K562 (cell line): ENCODE measurements around the gene TMEM187. TPM values are rescaled to one million over a fixed set of nuclear protein-coding genes. Genes with fewer than 3 reads are reported as not detected.
A peak's percentile ranks its signal among the peaks of the same experiment; 100 is the strongest.

Experiments used
- ATAC-seq: fragments of 200-7000 bp; cut with Tn5 transposase; 3 replicates; pipeline ENCODE4 v1.9.1; 2020; ENCODE audit warnings: moderate library complexity
- BruUV-seq: library from RNA; stranded (reverse); fragments of 400-500 nt; replicated peaks from 2 replicates; lab custom pipeline; 2021; lab: Mats Ljungman, UMichigan
- CTCF ChIA-PET: fragments of 300-600 bp; formaldehyde crosslinking; extraction: SDS; loops from one replicate; lab custom pipeline; 2021; ENCODE audit warnings: low intra/inter-chr PET ratio; lab: Yijun Ruan, JAX
- POLR2A ChIA-PET: fragments of 300-600, 350-650 bp; sonication (Branson Sonifier 250); formaldehyde crosslinking; extraction: SDS; loops from one replicate; lab custom pipeline; 2021; ENCODE audit warnings: antibody characterized with exemption, inconsistent platforms; lab: Yijun Ruan, JAX
- DNase-seq, 4 experiments: peaks; one replicate each; pipeline versions ENCODE4 v3.0.0 to v3.0.0-alpha.2; 2011 to 2018; ENCODE audit warnings: low spot score in 3 of 4, mixed read lengths in 3 of 4; ENCODE audit errors: extremely low read depth in 1 of 4
- FAIRE-seq: peaks from 2 replicates; lab custom pipeline; 2011; peaks lifted over from hg19 to GRCh38; lab: Jason Lieb, UNC
- H2AFZ ChIP-seq: 2 replicates; pipeline ENCODE4 v1.6.0; 2011; ENCODE audit warnings: low read depth, low read length, control low read depth, inconsistent platforms
- H3K27ac ChIP-seq: fragments of 200-600 bp; 3 replicates; pipeline ENCODE4 v1.8.0; 2011; ENCODE audit warnings: low read depth, mild to moderate bottlenecking, control low read depth, inconsistent platforms, low read length, moderate library complexity, mixed read lengths; ENCODE audit errors: extremely low read depth
- H3K27me3 ChIP-seq, 2 experiments: fragments of 300-600 bp in 1 of 2; 2 replicates in 1 of 2; 3 replicates in 1 of 2; pipeline versions ENCODE4 v1.6.0 to v1.8.0; 2011; ENCODE audit warnings: inconsistent platforms in 2 of 2, low read length in 2 of 2, mild to moderate bottlenecking in 1 of 2, mixed read lengths in 1 of 2, moderate library complexity in 1 of 2; ENCODE audit not compliant: control insufficient read depth in 2 of 2, insufficient read depth in 2 of 2
- H3K36me3 ChIP-seq: fragments of 300-600 bp; 3 replicates; pipeline ENCODE4 v1.8.0; 2011; ENCODE audit warnings: mild to moderate bottlenecking, low read length, inconsistent platforms; ENCODE audit not compliant: control insufficient read depth, insufficient read depth
- H3K4me1 ChIP-seq, 2 experiments: fragments of 200-600 bp in 1 of 2; replicated peaks in 1 of 2; 2 replicates in 1 of 2; 3 replicates in 1 of 2; pipeline versions ENCODE4 v1.5.1 to v1.8.0; 2011; ENCODE audit warnings: inconsistent platforms in 2 of 2, low read length in 2 of 2, mild to moderate bottlenecking in 1 of 2, mixed read lengths in 1 of 2, moderate library complexity in 1 of 2; ENCODE audit not compliant: control insufficient read depth in 2 of 2, insufficient read depth in 2 of 2
- H3K4me2 ChIP-seq: 2 replicates; pipeline ENCODE4 v1.6.1; 2011; ENCODE audit warnings: low read length, control low read depth, inconsistent platforms, mixed read lengths; ENCODE audit not compliant: insufficient read depth
- H3K4me3 ChIP-seq: fragments of 200-600 bp; sonication (generic), shearing (Covaris generic); 2 replicates; pipeline ENCODE4 v1.5.1; 2016; ENCODE audit warnings: control low read depth, inconsistent platforms
- H3K79me2 ChIP-seq: fragments of 200-600 bp; 3 replicates; pipeline ENCODE4 v1.8.0; 2011; ENCODE audit warnings: low read length, inconsistent platforms; ENCODE audit not compliant: control insufficient read depth, insufficient read depth
- H3K9ac ChIP-seq, 2 experiments: 2 replicates each; pipeline versions ENCODE4 v1.6.0 to v1.6.1; 2011; ENCODE audit warnings: low read depth in 2 of 2, low read length in 2 of 2, control low read depth in 1 of 2, inconsistent platforms in 1 of 2, mild to moderate bottlenecking in 1 of 2, mixed read lengths in 1 of 2; ENCODE audit not compliant: insufficient read depth in 1 of 2
- H3K9me1 ChIP-seq: one replicate; pipeline ENCODE4 v1.6.0; 2011; ENCODE audit warnings: inconsistent platforms, mild to moderate bottlenecking, low read length, moderate library complexity; ENCODE audit not compliant: control insufficient read depth, insufficient read depth
- H3K9me3 ChIP-seq: replicated peaks from 2 replicates; pipeline ENCODE4 v1.5.1; 2011; ENCODE audit warnings: low read depth, low read length, inconsistent platforms; ENCODE audit not compliant: control insufficient read depth, insufficient read depth
- H4K20me1 ChIP-seq: replicated peaks from 2 replicates; pipeline ENCODE4 v1.6.1; 2011; ENCODE audit warnings: low read length, inconsistent platforms, mixed read lengths; ENCODE audit not compliant: control insufficient read depth, insufficient read depth
- AFF4 ChIP-seq: sonication (generic); formaldehyde crosslinking; IDR thresholded peaks from 2 replicates; pipeline ENCODE4 v1.8.0; 2023; ENCODE audit warnings: mild to moderate bottlenecking, missing genetic modification reagents
- C11orf30 ChIP-seq: fragments of 450-650 bp; IDR thresholded peaks from 2 replicates; pipeline ENCODE4 v1.6.1; 2016; ENCODE audit warnings: low read depth, mild to moderate bottlenecking
- ELF1 ChIP-seq: fragments of 200-800 bp; sonication (Bioruptor generic); IDR thresholded peaks from 2 replicates; pipeline ENCODE4 v1.6.1; 2016; ENCODE audit warnings: missing genetic modification characterization, missing compliant biosample characterization
- IFI16 ChIP-seq: fragments of 250-450 bp; sonication (Bioruptor Pico); IDR thresholded peaks from 2 replicates; pipeline ENCODE4 v2.1.2; 2022; ENCODE audit warnings: mild to moderate bottlenecking, inconsistent platforms
- MAFG ChIP-seq: fragments of 450-650 bp; conservative IDR thresholded peaks from 2 replicates; pipeline ENCODE4 v1.6.1; 2016; ENCODE audit warnings: missing genetic modification characterization, missing compliant biosample characterization
- MAFK ChIP-seq: IDR thresholded peaks from 2 replicates; pipeline ENCODE4 v1.6.1; 2011; ENCODE audit warnings: low read length, improper control_type of control experiment
- MCM7 ChIP-seq, 2 experiments: fragments of 450-650 bp; IDR thresholded peaks; 2 replicates each; pipeline ENCODE4 v1.6.1; 2016 to 2018
- MECOM ChIP-seq: fragments of 250-450 bp; sonication (Bioruptor Pico); IDR thresholded peaks from 2 replicates; pipeline ENCODE4 v1.8.0; 2022; ENCODE audit warnings: inconsistent platforms
- NFE2 ChIP-seq: IDR thresholded peaks from 2 replicates; pipeline ENCODE4 v1.6.1; 2014; ENCODE audit warnings: antibody characterized with exemption, low read depth
- POLR2G ChIP-seq: fragments of 200-400 bp; formaldehyde crosslinking; IDR thresholded peaks from 2 replicates; pipeline ENCODE4 v1.6.1; 2017; ENCODE audit warnings: low read depth, mild to moderate bottlenecking, antibody characterized with exemption, low read length, moderate library complexity
- RBFOX2 ChIP-seq: fragments of 200-400 bp; formaldehyde crosslinking; IDR thresholded peaks from 2 replicates; pipeline ENCODE4 v1.6.1; 2017; ENCODE audit warnings: low read depth, mild to moderate bottlenecking, low read length, moderate library complexity
- SMAD1 ChIP-seq: fragments of 150-350 bp; IDR thresholded peaks from 2 replicates; pipeline ENCODE4 v1.6.1; 2014; ENCODE audit warnings: low read length, low read depth; ENCODE audit not compliant: partially characterized antibody
- U2AF2 ChIP-seq: fragments of 200-400 bp; formaldehyde crosslinking; optimal IDR thresholded peaks from 2 replicates; pipeline ENCODE3; 2017; ENCODE audit warnings: low read depth, mild to moderate bottlenecking, low read length
- WGBS: fragments of 100-300 bp; shearing (Covaris generic); methylation state at CpG from one replicate; pipeline ENCODE4 v1.1.6; 2016; ENCODE audit warnings: low coverage, mixed read lengths; ENCODE audit not compliant: insufficient coverage; ENCODE audit errors: missing lambda C conversion rate; 5-methylcytosine and 5-hydroxymethylcytosine counted together
- in situ Hi-C: fragments of 300-500 bp; cut with MboI; formaldehyde crosslinking; loops from 4 replicates; pipeline ENCODE4 v1.15.0; 2018; ENCODE audit warnings: inconsistent platforms, mixed read lengths
- intact Hi-C: fragments of 100-400 bp; cut with micrococcal nuclease; formaldehyde crosslinking; loops from 2 replicates; pipeline ENCODE4 v1.14.2; 2022
- polyA plus RNA-seq, 8 experiments: library from polyadenylated mRNA; depleted of rRNA in 4 of 8; stranded (reverse) in 5 of 8; unstranded in 3 of 8; fragments of >200 nt; fragmentation: Nextera tagmentation in 2 of 8; fragmentation: Illumina TruSeq in 1 of 8; extraction: Ambion mirVana in 2 of 8; extraction: Trizol in 1 of 8; gene quantifications; 2 replicates each; pipeline versions ENCODE4 v1.2.1 to v1.2.3, GENCODE V29; 2011 to 2014; ENCODE audit warnings: inconsistent platforms in 1 of 8, missing spikeins in 1 of 8
- total RNA-seq, 7 experiments: library from RNA; depleted of rRNA in 6 of 7; stranded (reverse); fragments of >200 nt in 6 of 7; fragmentation: Illumina TruSeq in 2 of 7; extraction: Trizol in 2 of 7; gene quantifications; 2 replicates each; pipeline versions ENCODE4 v1.2.1 to v1.2.3, GENCODE V29; 2011 to 2021; ENCODE audit warnings: low replicate concordance in 1 of 7

TMEM187 gene
- total and polyA plus RNA-seq, 9 of the 15 experiments (the other 6 are each of a cell fraction or from before 2014, with no cell fraction given), result 0.13 to 6.4 (median 1.6) TPM

GRCh38 chrX:153965406-153965805 is 7.1 kb upstream of the TMEM187 start:
- intact Hi-C loops (no loop called here), in situ Hi-C loops (no loop called here)
- Histone ChIP-seq H3K9me3 (no peaks in the 10 kb centered on the region), H3K36me3 (peaks cover 92% of the 10 kb centered on the region; the same call in 2 of the 3 replicates), H3K9me1 (peaks cover 5% of the 10 kb centered on the region), H3K27me3 (no peaks in the 10 kb centered on the region), H3K27ac (no peak overlapping the region; the same call in 2 of the 3 replicates), H3K4me3 (no peak overlapping the region), H2AFZ (no peak overlapping the region)
- no peak for DNase-seq
- ChIA-PET POLR2A (interaction anchor here (1.0 kb wide), 1 partner anchor 36 kb away, joined by 4 read pairs; no protein-coding TSS in a partner anchor), CTCF (no interaction called here)
- FAIRE-seq, result no peak
- ATAC-seq, result no peak
- BruUV-seq, result no TSS peak
- TF ChIP-seq POLR2G (0 out of 2 replicates have a peak, but pooled peaks have one; percentile 10), IFI16 (CRISPR knock-in tag) (no peak)
- TF ChIP-seq, all 486 proteins: peak for 1
- WGBS, result no CpG with 5 or more reads among the region's 5 CpGs
- Histone ChIP-seq H4K20me1 (peaks cover 53% of the 10 kb centered on the region), H3K4me2 (no peak overlapping the region), H3K79me2 (peaks cover 82% of the 10 kb centered on the region), H3K4me1 (peaks cover 27 to 45% of the 10 kb centered on the region in 2 experiments), H3K9ac (peak overlapping the region in 1 of 2 experiments; percentile 50; a peak in 2 of 4 replicates)

GRCh38 chrX:153966283-153966688 is 6.3 kb upstream of the TMEM187 start:
- H3K36me3 ChIP-seq, result peaks cover 83% of the 10 kb centered on the region; the same call in 2 of the 3 replicates
- peaks cover 5% of the 10 kb centered on the region for H3K9me1 ChIP-seq
- H3K4me3 ChIP-seq, result no peak overlapping the region
- H3K4me1 ChIP-seq, result peaks cover 27 to 51% of the 10 kb centered on the region in 2 experiments
- no peak for ATAC-seq
- intact Hi-C loops (no loop called here), in situ Hi-C loops (no loop called here)
- H3K4me2 ChIP-seq, result peak overlapping the region; percentile 86
- WGBS, result 82% methylated on average over 7 of the region's 15 CpGs
- H3K9me3 ChIP-seq, result no peaks in the 10 kb centered on the region
- H4K20me1 ChIP-seq, result peaks cover 53% of the 10 kb centered on the region
- no peak for DNase-seq
- H3K27me3 ChIP-seq, result no peaks in the 10 kb centered on the region
- H3K9ac ChIP-seq, result peak overlapping the region; percentile 77 to 96; a peak in 3 of 4 replicates
- no peak overlapping the region for H2AFZ ChIP-seq
- ChIA-PET POLR2A (interaction anchor here (0.7 to 3.1 kb wide), 8 partner anchors 8 to 68 kb away, joined by 3 to 24 read pairs (median 5); partner anchors contain the start of gene ARHGAP4), CTCF (no interaction called here)
- BruUV-seq, result no TSS peak
- no peak for FAIRE-seq
- H3K27ac ChIP-seq, result peak overlapping the region; percentile 46; the same call in 2 of the 3 replicates
- H3K79me2 ChIP-seq, result peaks cover 89% of the 10 kb centered on the region
- TF ChIP-seq ELF1 (tag) (no peak), MCM7 (IDR thresholded peaks at IDR 0.05) (no peak), C11orf30 (peak; percentile 59; the same call in 1 of the 2 replicates), MECOM (CRISPR knock-in tag) (no peak), AFF4 (CRISPR knock-in tag) (no peak), SMAD1 (no peak), MAFK (0 out of 2 replicates have a peak, but pooled peaks have one; percentile 25), RBFOX2 (peak; percentile 51; the same call in 1 of the 2 replicates), NFE2 (peak; percentile 60), MAFG (tag) (peak; percentile 51; the same call in 1 of the 2 replicates), U2AF2 (no peak)
